HEK293 (cell line): ENCODE data around the gene NKD2.

Source experiments
- CTCF ChIA-PET: fragments of 350-600 bp; formaldehyde crosslinking; extraction: SDS; loops from one replicate; lab custom pipeline; 2021; ENCODE audit warnings: antibody characterized with exemption; lab: Yijun Ruan, JAX
- POLR2A ChIA-PET: fragments of 300-600 bp; formaldehyde crosslinking; extraction: SDS; loops from one replicate; lab custom pipeline; 2020; ENCODE audit warnings: antibody characterized with exemption, inconsistent platforms; lab: Yijun Ruan, JAX
- H3K27ac ChIP-seq: fragments of 200-500 bp; sonication (Bioruptor generic); 2 replicates; pipeline ENCODE4 v1.5.1; 2014; ENCODE audit warnings: low read depth, low read length, control low read depth, inconsistent platforms; ENCODE audit errors: extremely low read depth
- H3K36me3 ChIP-seq, 2 experiments: fragments of 200-500 bp in 1 of 2; sonication (Bioruptor generic) in 1 of 2; 1 replicate in 1 of 2; 2 replicates in 1 of 2; pipeline ENCODE4 v1.5.1; 2014 to 2017; ENCODE audit warnings: inconsistent platforms in 2 of 2, low read length in 2 of 2; ENCODE audit not compliant: control insufficient read depth in 2 of 2, insufficient read depth in 1 of 2
- H3K4me1 ChIP-seq: fragments of 200-500 bp; sonication (Bioruptor generic); 2 replicates; pipeline ENCODE4 v1.5.1; 2014; ENCODE audit warnings: mild to moderate bottlenecking, low read length, inconsistent platforms; ENCODE audit not compliant: control insufficient read depth, insufficient read depth
- H3K4me3 ChIP-seq: 2 replicates; pipeline ENCODE4 v1.5.1; 2011; ENCODE audit warnings: low read depth, mild to moderate bottlenecking, control low read depth, low read length, moderate library complexity
- H3K9me3 ChIP-seq: fragments of 200-500 bp; sonication (Bioruptor generic); 2 replicates; pipeline ENCODE4 v1.5.1; 2014; ENCODE audit warnings: low read depth, low read length, inconsistent platforms; ENCODE audit not compliant: control insufficient read depth, insufficient read depth
- GLI2 ChIP-seq: fragments of 450-650 bp; formaldehyde crosslinking; IDR thresholded peaks from 2 replicates; pipeline ENCODE4; 2017; ENCODE audit warnings: missing biosample characterization, missing genetic modification characterization, low read depth, borderline replicate concordance
- KLF1 ChIP-seq: fragments of 450-650 bp; formaldehyde crosslinking; IDR thresholded peaks from 2 replicates; pipeline ENCODE4 v1.5.1; 2016; ENCODE audit warnings: missing biosample characterization, missing genetic modification characterization
- KLF9 ChIP-seq: fragments of 450-650 bp; formaldehyde crosslinking; IDR thresholded peaks from 2 replicates; pipeline ENCODE4 v1.5.1; 2016; ENCODE audit warnings: missing biosample characterization, missing genetic modification characterization, low read depth
- SP3 ChIP-seq: fragments of 450-650 bp; formaldehyde crosslinking; IDR thresholded peaks from 2 replicates; pipeline ENCODE4 v1.5.1; 2016; ENCODE audit warnings: missing biosample characterization, missing genetic modification characterization
- ZFHX2 ChIP-seq: fragments of 450-650 bp; formaldehyde crosslinking; conservative IDR thresholded peaks from 2 replicates; pipeline ENCODE4 v1.5.1; 2016; ENCODE audit warnings: missing biosample characterization, missing genetic modification characterization
- ZFP3 ChIP-seq: fragments of 450-650 bp; formaldehyde crosslinking; IDR thresholded peaks from 2 replicates; pipeline ENCODE4 v1.5.1; 2016; ENCODE audit warnings: low read depth, missing biosample characterization, missing genetic modification characterization
- ZNF174 ChIP-seq: fragments of 450-650 bp; formaldehyde crosslinking; IDR thresholded peaks from 2 replicates; pipeline ENCODE4 v1.5.0; 2017; ENCODE audit warnings: missing biosample characterization, mild to moderate bottlenecking, missing genetic modification characterization
- ZNF354C ChIP-seq: fragments of 450-650 bp; formaldehyde crosslinking; IDR thresholded peaks from 2 replicates; pipeline ENCODE4 v1.5.1; 2016; ENCODE audit warnings: missing biosample characterization, missing genetic modification characterization, low read depth, borderline replicate concordance
- ZNF404 ChIP-seq: fragments of 450-650 bp; formaldehyde crosslinking; IDR thresholded peaks from 2 replicates; pipeline ENCODE4 v1.5.1; 2017; ENCODE audit warnings: missing biosample characterization, missing genetic modification characterization
- ZNF473 ChIP-seq: fragments of 450-650 bp; formaldehyde crosslinking; IDR thresholded peaks from 2 replicates; pipeline ENCODE4 v1.5.1; 2017; ENCODE audit warnings: missing biosample characterization, missing genetic modification characterization
- ZNF529 ChIP-seq: fragments of 450-650 bp; formaldehyde crosslinking; IDR thresholded peaks from 2 replicates; pipeline ENCODE4 v1.5.1; 2017; ENCODE audit warnings: missing genetic modification characterization, missing biosample characterization; ENCODE audit not compliant: insufficient replicate concordance
- ZNF549 ChIP-seq: fragments of 450-650 bp; IDR thresholded peaks from 2 replicates; pipeline ENCODE4 v1.5.1; 2018; ENCODE audit warnings: missing biosample characterization, missing genetic modification characterization, mild to moderate bottlenecking, inconsistent platforms, moderate library complexity
- ZNF558 ChIP-seq: fragments of 450-650 bp; formaldehyde crosslinking; IDR thresholded peaks from 2 replicates; pipeline ENCODE4 v1.5.1; 2016; ENCODE audit warnings: missing biosample characterization, missing genetic modification characterization
- ZNF621 ChIP-seq: fragments of 450-650 bp; formaldehyde crosslinking; IDR thresholded peaks from 2 replicates; pipeline ENCODE4 v1.5.1; 2017; ENCODE audit warnings: missing biosample characterization, missing genetic modification characterization
- ZNF624 ChIP-seq: fragments of 450-650 bp; formaldehyde crosslinking; IDR thresholded peaks from 2 replicates; pipeline ENCODE4 v1.5.1; 2017; ENCODE audit warnings: missing biosample characterization, missing genetic modification characterization
- ZNF629 ChIP-seq: fragments of 450-650 bp; formaldehyde crosslinking; IDR thresholded peaks from 2 replicates; pipeline ENCODE4 v1.5.1; 2017; ENCODE audit warnings: missing biosample characterization, missing genetic modification characterization
- ZNF701 ChIP-seq: fragments of 450-650 bp; formaldehyde crosslinking; IDR thresholded peaks from 2 replicates; pipeline ENCODE4 v1.5.1; 2016; ENCODE audit warnings: missing biosample characterization, missing genetic modification characterization
- ZNF785 ChIP-seq: fragments of 450-650 bp; formaldehyde crosslinking; IDR thresholded peaks from 2 replicates; pipeline ENCODE4 v1.5.1; 2016; ENCODE audit warnings: missing biosample characterization, missing genetic modification characterization
- ZNF791 ChIP-seq: fragments of 450-650 bp; formaldehyde crosslinking; IDR thresholded peaks from 2 replicates; pipeline ENCODE4 v1.5.1; 2016; ENCODE audit warnings: missing biosample characterization, missing genetic modification characterization
- ZNF792 ChIP-seq: fragments of 450-650 bp; formaldehyde crosslinking; IDR thresholded peaks from 2 replicates; pipeline ENCODE4 v1.5.1; 2016; ENCODE audit warnings: missing biosample characterization, missing genetic modification characterization
- ZSCAN23 ChIP-seq: fragments of 450-650 bp; formaldehyde crosslinking; IDR thresholded peaks from 2 replicates; pipeline ENCODE4 v1.5.1; 2016; ENCODE audit warnings: missing biosample characterization, missing genetic modification characterization
- TF ChIP-seq, protein P1 (sequence below): fragments of 450-650 bp; formaldehyde crosslinking; IDR thresholded peaks from 2 replicates; pipeline ENCODE4 v1.5.1; 2016; ENCODE audit warnings: missing biosample characterization, missing genetic modification characterization
- TF ChIP-seq, protein P2 (sequence below): fragments of 450-650 bp; formaldehyde crosslinking; IDR thresholded peaks from 2 replicates; pipeline ENCODE4 v1.5.1; 2016; ENCODE audit warnings: missing biosample characterization, missing genetic modification characterization
- TF ChIP-seq, protein P3 (sequence below): fragments of 450-650 bp; formaldehyde crosslinking; IDR thresholded peaks from 2 replicates; pipeline ENCODE4 v1.5.1; 2016; ENCODE audit warnings: missing biosample characterization, missing genetic modification characterization
- TF ChIP-seq, protein P4 (sequence below): fragments of 450-650 bp; formaldehyde crosslinking; IDR thresholded peaks from 2 replicates; pipeline ENCODE4 v1.5.1; 2016; ENCODE audit warnings: missing biosample characterization, missing genetic modification characterization

NKD2 gene

DNA sequence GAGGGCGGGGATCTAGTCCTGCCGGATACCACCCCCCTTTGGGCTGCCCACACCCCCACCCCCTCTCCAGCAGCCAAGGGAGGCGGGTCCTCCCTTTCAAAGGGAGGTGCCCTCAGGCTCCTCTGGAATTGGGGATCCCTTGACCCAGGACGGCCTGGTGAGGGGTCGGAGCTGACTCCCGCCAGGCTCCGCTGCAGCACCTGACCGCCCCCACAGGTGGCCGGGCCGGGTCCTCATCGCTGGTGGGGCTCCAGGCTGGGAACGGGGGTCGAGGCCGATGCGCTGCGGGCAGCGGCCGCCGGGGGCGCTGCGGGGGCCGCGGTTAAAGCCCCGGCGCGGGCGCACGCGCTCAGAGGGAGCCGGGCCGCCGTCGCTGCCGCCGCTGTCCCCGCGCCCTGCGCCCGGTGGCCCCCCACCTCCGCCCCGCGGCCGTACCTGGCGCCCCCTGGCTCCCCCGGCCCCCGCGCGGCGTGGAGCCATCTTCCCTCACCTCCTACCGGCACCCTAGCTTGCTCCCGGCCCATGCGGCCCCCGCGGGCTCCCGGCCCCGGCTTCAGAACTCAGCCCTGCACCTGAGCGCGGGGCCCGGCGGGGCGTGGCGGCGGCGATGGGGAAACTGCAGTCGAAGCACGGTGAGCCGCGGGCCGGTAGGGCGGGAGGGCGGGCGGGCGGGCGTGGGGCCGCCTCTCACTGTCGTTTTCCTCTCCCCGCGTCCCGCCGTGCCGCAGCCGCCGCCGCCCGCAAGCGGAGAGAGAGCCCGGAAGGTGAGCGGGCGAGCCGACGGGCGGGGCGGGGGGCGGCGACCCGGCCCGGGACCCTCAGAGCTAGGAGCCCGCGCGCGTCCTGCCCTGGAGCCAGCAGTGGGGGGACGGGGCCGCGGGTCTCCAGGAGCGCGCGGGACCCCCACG is at the start of gene NKD2 (continued):
- peak; percentile 62 for TF ChIP-seq ZFHX2

DNA sequence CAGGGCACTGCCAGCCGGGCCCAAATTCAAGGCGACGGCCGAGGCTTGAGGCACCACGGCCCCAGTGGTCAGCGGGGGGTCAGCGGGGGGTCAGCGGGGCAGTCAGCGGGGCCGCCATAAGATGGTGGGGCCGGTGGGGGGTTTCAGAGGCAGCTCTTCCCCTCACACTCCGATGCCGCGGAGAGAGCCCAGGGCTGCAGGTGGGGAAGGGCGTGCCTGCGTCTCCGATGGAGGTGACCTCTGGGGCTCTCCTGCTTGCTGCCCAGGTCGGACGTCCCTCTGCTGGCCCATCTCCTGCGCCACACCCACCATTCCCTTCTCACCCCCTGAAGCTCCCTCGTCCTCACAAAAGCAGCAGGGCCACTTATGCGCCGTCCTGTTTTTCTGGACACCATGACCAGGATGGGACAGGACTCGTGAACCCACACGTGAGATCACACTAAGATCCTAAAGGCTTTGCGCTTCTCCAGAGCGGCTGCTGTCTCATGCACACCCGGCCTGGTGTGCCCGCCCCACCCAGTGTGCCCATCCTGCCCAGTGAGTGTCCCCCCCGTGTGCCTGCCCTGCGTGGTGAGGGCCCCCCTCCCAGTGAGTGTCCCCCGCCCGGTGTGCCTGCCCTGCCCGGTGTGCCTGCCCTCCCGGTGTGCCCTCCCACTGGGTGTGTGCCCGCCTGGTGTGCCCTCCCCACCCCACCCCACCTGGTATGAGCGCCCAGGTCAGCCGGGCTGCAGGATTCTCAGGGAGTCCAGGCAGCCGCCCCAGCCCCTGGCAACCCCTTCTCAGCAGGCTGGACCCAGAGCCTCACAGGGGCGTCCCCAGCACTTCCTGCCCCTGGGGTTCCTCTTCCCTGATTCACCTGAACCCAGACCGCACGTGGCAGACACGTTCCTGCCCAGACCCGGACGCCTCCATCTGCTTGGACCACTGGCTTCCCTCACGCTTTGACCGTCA is 48.7 kb upstream of the NKD2 start:
- Histone ChIP-seq H3K4me1 (no peaks in the 10 kb centered on the region; the same call in 1 of the 2 replicates), H3K9me3 (no peaks in the 10 kb centered on the region), H3K27ac (no peak overlapping the region)
- TF ChIP-seq ZNF785 (tag by site-specific recombination) (no peak), ZNF174 (tag by site-specific recombination) (no peak), KLF1 (tag by site-specific recombination) (0 out of 2 replicates have a peak, but pooled peaks have one; percentile 12), ZNF791 (tag by site-specific recombination) (no peak)
- TF ChIP-seq, protein P1, sequence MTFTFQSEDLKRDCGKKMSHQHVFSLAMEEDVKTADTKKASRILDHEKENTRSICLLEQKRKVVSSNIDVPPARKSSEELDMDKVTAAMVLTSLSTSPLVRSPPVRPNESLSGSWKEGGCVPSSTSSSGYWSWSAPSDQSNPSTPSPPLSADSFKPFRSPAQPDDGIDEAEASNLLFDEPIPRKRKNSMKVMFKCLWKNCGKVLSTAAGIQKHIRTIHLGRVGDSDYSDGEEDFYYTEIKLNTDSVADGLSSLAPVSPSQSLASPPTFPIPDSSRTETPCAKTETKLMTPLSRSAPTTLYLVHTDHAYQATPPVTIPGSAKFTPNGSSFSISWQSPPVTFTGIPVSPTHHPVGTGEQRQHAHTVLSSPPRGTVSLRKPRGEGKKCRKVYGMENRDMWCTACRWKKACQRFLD (tag by site-specific recombination), result no peak
- TF ChIP-seq, protein P2, sequence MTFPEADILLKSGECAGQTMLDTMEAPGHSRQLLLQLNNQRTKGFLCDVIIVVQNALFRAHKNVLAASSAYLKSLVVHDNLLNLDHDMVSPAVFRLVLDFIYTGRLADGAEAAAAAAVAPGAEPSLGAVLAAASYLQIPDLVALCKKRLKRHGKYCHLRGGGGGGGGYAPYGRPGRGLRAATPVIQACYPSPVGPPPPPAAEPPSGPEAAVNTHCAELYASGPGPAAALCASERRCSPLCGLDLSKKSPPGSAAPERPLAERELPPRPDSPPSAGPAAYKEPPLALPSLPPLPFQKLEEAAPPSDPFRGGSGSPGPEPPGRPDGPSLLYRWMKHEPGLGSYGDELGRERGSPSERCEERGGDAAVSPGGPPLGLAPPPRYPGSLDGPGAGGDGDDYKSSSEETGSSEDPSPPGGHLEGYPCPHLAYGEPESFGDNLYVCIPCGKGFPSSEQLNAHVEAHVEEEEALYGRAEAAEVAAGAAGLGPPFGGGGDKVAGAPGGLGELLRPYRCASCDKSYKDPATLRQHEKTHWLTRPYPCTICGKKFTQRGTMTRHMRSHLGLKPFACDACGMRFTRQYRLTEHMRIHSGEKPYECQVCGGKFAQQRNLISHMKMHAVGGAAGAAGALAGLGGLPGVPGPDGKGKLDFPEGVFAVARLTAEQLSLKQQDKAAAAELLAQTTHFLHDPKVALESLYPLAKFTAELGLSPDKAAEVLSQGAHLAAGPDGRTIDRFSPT (tag by site-specific recombination), result peak; percentile 61
- TF ChIP-seq, all 188 proteins: peak for 2
- ChIA-PET CTCF (interaction anchor here (0.9 to 1.3 kb wide), 2 partner anchors 49 to 215 kb away, joined by 4 read pairs; partner anchors contain the start of gene NKD2), POLR2A (no interaction called here)
- no peak overlapping the region for H3K4me3 ChIP-seq
- no peaks in the 10 kb centered on the region for H3K36me3 ChIP-seq

DNA sequence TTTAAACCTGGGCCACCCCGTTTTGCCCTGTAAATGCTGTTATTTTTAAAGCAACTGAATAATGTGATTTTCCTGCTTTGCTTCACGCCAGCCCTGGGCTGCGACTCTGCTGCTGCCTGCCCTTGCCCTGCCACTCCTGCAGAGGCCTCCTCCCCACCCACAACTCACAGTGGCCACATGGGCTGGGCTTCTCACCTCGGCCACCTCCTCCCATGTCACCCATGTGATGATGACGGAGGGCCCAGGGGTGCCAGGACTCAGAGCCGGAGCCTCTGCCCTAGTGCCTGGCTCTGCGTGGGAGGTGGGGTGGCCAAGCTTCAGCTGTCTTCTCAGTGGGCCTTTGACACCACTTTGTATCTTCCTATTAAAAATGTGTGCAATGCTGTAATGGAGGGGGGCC is 48.1 kb upstream of the NKD2 start:
- CTCF ChIA-PET, result no interaction called here
- no peaks in the 10 kb centered on the region; the same call in 1 of the 2 replicates for H3K4me1 ChIP-seq

More for the DNA sequence above, 48.1 kb upstream of the NKD2 start:
- Histone ChIP-seq H3K4me3 (no peak overlapping the region), H3K27ac (no peak overlapping the region)
- no peak for TF ChIP-seq ZNF701 (tag by site-specific recombination)
- no peak for TF ChIP-seq ZNF473
- no peak for TF ChIP-seq ZNF621 (tag by site-specific recombination)
- TF ChIP-seq SP3 (tag by site-specific recombination), result no peak
- TF ChIP-seq ZSCAN23 (tag by site-specific recombination), result no peak
- TF ChIP-seq, protein P3, sequence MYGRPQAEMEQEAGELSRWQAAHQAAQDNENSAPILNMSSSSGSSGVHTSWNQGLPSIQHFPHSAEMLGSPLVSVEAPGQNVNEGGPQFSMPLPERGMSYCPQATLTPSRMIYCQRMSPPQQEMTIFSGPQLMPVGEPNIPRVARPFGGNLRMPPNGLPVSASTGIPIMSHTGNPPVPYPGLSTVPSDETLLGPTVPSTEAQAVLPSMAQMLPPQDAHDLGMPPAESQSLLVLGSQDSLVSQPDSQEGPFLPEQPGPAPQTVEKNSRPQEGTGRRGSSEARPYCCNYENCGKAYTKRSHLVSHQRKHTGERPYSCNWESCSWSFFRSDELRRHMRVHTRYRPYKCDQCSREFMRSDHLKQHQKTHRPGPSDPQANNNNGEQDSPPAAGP (tag by site-specific recombination), result no peak
- TF ChIP-seq ZNF549 (tag by site-specific recombination), result no peak
- no peak for TF ChIP-seq ZNF792
- TF ChIP-seq ZNF624 (tag by site-specific recombination), result no peak
- no peak for TF ChIP-seq GLI2
- no peak for TF ChIP-seq ZFP3 (tag by site-specific recombination)
- TF ChIP-seq ZNF404 (tag by site-specific recombination), result no peak
- TF ChIP-seq, protein P4, sequence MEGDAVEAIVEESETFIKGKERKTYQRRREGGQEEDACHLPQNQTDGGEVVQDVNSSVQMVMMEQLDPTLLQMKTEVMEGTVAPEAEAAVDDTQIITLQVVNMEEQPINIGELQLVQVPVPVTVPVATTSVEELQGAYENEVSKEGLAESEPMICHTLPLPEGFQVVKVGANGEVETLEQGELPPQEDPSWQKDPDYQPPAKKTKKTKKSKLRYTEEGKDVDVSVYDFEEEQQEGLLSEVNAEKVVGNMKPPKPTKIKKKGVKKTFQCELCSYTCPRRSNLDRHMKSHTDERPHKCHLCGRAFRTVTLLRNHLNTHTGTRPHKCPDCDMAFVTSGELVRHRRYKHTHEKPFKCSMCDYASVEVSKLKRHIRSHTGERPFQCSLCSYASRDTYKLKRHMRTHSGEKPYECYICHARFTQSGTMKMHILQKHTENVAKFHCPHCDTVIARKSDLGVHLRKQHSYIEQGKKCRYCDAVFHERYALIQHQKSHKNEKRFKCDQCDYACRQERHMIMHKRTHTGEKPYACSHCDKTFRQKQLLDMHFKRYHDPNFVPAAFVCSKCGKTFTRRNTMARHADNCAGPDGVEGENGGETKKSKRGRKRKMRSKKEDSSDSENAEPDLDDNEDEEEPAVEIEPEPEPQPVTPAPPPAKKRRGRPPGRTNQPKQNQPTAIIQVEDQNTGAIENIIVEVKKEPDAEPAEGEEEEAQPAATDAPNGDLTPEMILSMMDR (tag by site-specific recombination), result no peak
- TF ChIP-seq ZNF354C (tag by site-specific recombination), result no peak
- no peak for TF ChIP-seq KLF9 (tag by site-specific recombination)
- no peak for TF ChIP-seq ZNF558 (tag by site-specific recombination)
- TF ChIP-seq ZNF529, result no peak
- TF ChIP-seq ZNF629 (tag by site-specific recombination), result no peak
- TF ChIP-seq, all 188 proteins: peak for 0
- Histone ChIP-seq H3K36me3 (no peaks in the 10 kb centered on the region), H3K9me3 (no peaks in the 10 kb centered on the region)
- POLR2A ChIA-PET, result no interaction called here
